Transverse colon (tissue), 4 donors: ENCODE results near the gene CCNG1.

ENCODE experiments used
- EP300 ChIP-seq: sonication (generic); formaldehyde crosslinking; IDR thresholded peaks from one replicate; pipeline ENCODE4 v1.6.1; 2017; ENCODE audit warnings: antibody characterized with exemption, low read depth
- POLR2AphosphoS5 ChIP-seq, 3 donors: sonication (generic); formaldehyde crosslinking; IDR thresholded peaks; one replicate each; pipeline ENCODE4 v1.6.1; 2016; ENCODE audit warnings: antibody characterized with exemption in 3 of 3
- TF ChIP-seq, protein P1 (sequence below), 5 experiments: fragments of 200-600 bp in 3 of 5; fragments of 450-650 bp in 2 of 5; sonication (generic) in 3 of 5; IDR thresholded peaks; 1 replicate in 2 of 5; 2 replicates in 3 of 5; pipeline ENCODE4 v1.5.1; 2016 to 2017; ENCODE audit warnings: antibody characterized with exemption in 5 of 5, inconsistent platforms in 3 of 5, mild to moderate bottlenecking in 2 of 5, moderate library complexity in 1 of 5

GRCh38 chr5:163437309-163438182 lies at the start of gene CCNG1:
- TF ChIP-seq, protein P1, sequence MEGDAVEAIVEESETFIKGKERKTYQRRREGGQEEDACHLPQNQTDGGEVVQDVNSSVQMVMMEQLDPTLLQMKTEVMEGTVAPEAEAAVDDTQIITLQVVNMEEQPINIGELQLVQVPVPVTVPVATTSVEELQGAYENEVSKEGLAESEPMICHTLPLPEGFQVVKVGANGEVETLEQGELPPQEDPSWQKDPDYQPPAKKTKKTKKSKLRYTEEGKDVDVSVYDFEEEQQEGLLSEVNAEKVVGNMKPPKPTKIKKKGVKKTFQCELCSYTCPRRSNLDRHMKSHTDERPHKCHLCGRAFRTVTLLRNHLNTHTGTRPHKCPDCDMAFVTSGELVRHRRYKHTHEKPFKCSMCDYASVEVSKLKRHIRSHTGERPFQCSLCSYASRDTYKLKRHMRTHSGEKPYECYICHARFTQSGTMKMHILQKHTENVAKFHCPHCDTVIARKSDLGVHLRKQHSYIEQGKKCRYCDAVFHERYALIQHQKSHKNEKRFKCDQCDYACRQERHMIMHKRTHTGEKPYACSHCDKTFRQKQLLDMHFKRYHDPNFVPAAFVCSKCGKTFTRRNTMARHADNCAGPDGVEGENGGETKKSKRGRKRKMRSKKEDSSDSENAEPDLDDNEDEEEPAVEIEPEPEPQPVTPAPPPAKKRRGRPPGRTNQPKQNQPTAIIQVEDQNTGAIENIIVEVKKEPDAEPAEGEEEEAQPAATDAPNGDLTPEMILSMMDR (IDR thresholded peaks at IDR 0.05), result peak in 3 of 5 experiments; percentile 6 to 42 (median 12)
- TF ChIP-seq POLR2AphosphoS5 (IDR thresholded peaks at IDR 0.05) (peak; percentile 87 to 95 (median 94)), EP300 (no peak)
